DND-41 (cell line): ENCODE results near the gene ATXN3.
"Not testable (repeated sequence)": the region's sequence is repeated elsewhere in the genome, so short reads cannot be mapped to it uniquely, and the experiment has no call there.

Experiments used
- CTCF ChIP-seq: IDR thresholded peaks from 2 replicates; pipeline ENCODE4 v1.5.1; 2012; ENCODE audit warnings: borderline replicate concordance, low read length, moderate library complexity, mild to moderate bottlenecking; ENCODE audit not compliant: poor library complexity, severe bottlenecking; ENCODE audit errors: extremely low read depth
- EZH2 ChIP-seq: IDR thresholded peaks from 3 replicates; pipeline ENCODE4 v1.6.1; 2012; ENCODE audit warnings: borderline replicate concordance, low read depth, mild to moderate bottlenecking, moderate library complexity, low read length, inconsistent platforms; ENCODE audit not compliant: severe bottlenecking

GRCh38 chr14:92049221-92049620 lies 57.2 kb downstream of the ATXN3 start:
- not testable (repeated sequence) for TF ChIP-seq CTCF, EZH2
